GM18517 (cell line): ENCODE results near the gene PCED1B.
"Not testable (repeated sequence)": the region's sequence is repeated elsewhere in the genome, so short reads cannot be mapped to it uniquely, and the experiment has no call there.

Experiments
- ATAC-seq: cut with Tn5 transposase; IDR thresholded peaks from one replicate; pipeline ENCODE4 v1.9.1; 2021; ENCODE audit warnings: mild to moderate bottlenecking, moderate library complexity; ENCODE audit not compliant: unreplicated experiment

The PCED1B gene

DNA sequence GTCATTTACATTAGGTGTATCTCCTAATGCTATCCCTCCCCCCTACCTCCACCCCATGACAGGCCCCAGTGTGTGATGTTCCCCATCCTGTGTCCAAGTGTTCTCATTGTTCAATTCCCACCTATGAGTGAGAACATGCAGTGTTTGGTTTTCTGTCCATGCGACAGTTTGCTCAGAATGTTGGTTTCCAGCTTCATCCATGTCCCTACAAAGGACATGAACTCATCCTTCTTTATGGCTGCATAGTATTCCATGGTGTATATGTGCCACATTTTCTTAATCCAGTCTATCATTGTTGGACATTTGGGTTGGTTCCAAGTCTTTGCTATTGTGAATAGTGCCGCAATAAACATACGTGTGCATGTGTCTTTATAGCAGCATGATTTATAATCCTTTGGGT is 37.9 kb downstream of the PCED1B start:
- not testable (repeated sequence) for ATAC-seq

GRCh38 chr12:47120736-47121135 is 41.3 kb downstream of the PCED1B start:
- ATAC-seq: no peak

DNA sequence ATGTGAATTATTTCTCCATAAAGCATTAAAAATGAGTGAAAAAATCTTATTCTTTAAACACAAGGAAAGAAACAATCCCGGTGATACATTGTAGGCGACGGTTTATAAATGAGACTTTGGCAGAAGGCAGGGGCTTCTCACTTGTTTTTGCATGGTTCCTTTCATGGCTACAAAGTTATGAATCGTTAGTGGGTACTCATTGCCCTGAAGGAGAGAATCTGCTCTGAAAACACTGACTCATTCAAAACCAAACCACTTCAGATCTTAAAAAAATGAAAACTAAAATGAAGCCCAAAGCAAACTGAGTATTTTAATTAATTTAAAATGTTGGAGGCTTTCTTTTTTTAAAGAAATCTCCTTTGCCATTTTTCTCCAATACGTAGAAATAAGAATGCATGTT is 41.7 kb downstream of the PCED1B start:
- ATAC-seq: no peak

DNA sequence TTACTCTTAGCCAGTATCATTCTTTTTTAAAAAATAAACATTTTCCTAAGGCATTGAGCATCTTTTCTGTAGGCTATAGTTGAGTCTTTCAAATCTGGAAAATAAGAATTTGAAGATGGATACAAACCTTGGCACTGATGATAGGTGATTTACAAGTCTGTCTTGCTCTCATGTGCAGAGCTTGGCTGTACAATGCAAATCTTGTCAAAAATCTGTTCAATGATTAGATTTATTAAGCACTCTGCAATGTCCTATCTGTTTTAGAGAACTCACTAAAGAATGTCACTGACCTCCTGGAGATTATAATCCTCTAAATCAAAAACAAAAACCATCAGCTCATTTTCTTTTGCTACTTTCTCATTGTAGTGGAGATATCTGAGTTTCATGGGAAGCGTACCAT is 43.2 kb downstream of the PCED1B start:
- ATAC-seq: no peak

DNA sequence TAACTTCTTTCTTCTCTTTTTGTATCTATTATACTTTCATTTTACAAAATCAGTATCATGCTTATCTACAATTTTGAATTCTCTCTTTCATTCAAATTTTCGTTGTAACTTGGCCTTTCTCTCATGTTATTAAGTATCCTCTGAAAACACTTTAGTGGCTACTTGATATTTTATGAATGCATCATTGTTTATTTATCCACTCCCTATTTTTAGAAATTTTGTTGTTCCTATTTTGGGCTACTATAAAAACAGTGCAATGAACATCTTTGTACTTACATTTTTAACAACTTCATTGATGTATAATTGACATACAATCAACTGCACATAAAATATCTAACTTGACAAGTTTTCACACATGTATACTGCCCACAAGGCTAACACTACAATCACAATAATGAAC is 44.3 kb downstream of the PCED1B start:
- no peak for ATAC-seq

- ATAC-seq: no peak
Measured at GRCh38 chr12:47124451-47124850, 45.0 kb downstream of the PCED1B start.

GRCh38 chr12:47126246-47126645 is 46.8 kb downstream of the PCED1B start:
- ATAC-seq: no peak

GRCh38 chr12:47131011-47131410 is 51.6 kb downstream of the PCED1B start:
- no peak for ATAC-seq

DNA sequence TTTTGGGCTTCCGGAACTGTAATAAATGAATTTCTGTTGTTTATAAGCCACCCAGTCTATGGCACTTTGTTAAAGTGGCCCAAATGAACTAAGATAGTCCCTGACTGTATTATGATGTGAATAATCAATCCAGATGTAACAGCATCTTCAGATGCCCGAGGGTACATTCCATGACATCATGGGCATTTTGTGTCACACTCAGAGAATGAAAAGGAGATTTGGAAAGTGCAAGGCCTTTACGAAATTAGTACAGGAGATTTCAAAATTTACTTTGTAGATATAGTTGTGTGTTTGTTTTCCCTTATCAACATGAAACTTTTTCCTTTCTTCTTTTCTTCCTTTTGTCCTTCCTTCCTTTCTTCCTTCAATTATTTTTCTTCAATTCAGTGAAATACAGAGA is 54.6 kb downstream of the PCED1B start:
- no peak for ATAC-seq

DNA sequence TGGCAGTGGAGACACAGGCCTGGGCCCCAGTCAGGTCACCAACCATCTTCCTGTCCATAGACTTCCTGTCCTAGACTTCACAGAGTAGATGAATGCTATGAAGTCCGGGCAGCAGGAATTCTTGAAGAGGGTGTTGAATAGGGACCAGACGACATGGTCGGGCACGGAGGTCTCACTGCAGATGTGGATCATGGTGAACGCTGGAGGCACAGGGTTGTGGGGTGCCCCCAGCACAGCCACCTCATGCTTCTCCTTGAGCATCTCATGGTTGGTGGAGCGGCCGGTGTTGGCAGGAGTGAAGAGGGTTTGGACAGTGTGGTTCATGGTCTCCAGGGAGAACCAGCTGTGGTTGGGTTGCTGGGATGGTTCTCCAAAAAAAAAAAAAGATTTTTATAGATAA is 56.2 kb downstream of the PCED1B start:
- no peak for ATAC-seq

- ATAC-seq: no peak
Measured at GRCh38 chr12:47139000-47139681, 59.7 kb downstream of the PCED1B start.

- ATAC-seq: no peak
Measured at GRCh38 chr12:47141459-47141858, 62.0 kb downstream of the PCED1B start.

DNA sequence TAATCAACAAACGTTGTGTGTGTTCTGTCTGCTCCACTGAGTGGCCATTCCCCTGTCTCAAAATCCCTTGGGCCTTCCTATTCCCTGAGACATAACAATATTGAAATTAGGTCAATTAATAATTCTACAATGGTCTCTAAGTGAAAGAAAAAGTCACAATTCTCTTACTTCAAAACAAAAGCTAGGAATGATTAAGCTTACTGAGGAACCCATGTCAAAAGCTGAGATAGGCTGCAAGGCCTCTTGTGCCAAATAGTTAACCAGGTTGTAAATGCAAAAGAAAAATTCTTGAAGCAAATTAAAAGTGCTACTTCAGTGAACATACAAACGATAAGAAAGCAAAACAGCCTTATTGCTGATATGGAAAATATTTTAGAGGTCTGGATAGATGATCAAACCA is 65.3 kb downstream of the PCED1B start:
- no peak for ATAC-seq

DNA sequence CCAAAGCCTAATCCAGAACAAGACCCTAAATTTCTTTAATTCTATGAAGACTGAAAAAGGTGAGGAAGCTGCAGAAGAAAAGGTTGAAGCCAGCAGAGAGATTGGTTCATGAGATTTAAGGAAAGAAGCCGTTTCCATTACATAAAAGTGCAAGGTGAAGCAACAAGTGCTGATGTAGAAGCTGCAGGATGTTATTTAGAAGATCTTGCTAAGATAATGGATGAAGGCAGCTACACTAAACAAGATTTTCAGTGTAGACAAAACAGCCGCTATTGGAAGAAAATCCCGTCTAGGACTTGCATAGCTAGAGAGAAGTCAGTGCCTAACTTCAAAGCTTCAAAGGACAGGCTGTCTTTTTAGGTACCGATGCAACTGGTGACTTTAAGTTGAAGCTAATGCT is 65.8 kb downstream of the PCED1B start:
- no peak for ATAC-seq

- ATAC-seq: no peak
Measured at GRCh38 chr12:47147739-47148138, 68.3 kb downstream of the PCED1B start.

DNA sequence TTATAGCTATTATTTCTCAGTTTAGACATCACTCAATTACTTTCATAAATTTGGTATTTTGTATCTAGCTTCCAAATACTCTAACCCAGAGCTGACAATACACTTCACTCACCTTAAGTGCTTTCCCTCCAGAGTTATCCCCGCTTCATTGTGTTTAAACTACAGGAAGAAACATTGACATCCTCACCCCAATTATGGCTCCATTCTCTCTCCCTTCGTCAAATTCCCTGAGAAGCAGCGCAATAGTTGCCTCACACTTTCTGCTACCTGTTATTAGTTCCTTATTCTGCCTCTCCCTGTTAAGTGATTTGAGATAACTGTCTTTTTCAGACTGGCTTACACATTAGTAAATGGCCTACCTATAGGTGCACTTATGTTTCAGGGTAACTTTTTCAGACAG is 69.7 kb downstream of the PCED1B start:
- ATAC-seq: no peak

GRCh38 chr12:47152095-47152494 is 72.7 kb downstream of the PCED1B start:
- ATAC-seq: no peak

- no peak for ATAC-seq
Measured at GRCh38 chr12:47155457-47156166, 76.2 kb downstream of the PCED1B start.

- ATAC-seq: no peak
Measured at GRCh38 chr12:47156167-47156736, 76.8 kb downstream of the PCED1B start.

DNA sequence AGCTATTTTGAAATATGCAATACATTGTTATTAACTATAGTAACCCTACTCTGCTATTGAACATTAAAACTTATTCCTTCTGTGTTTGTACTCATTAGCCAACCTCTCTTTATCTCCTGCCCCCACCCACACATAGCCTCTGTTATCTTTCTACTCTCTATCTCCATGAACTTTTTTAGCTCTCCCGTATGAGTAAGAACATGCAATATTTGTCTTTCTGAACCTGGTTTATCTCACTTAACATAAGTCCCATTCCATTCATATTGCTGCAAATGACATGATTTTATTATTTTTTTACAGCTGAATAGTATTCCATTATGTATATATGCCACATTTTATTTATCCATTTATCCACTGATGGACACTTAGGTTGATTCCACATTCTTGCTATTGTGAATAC is 79.4 kb downstream of the PCED1B start:
- ATAC-seq: no peak

- no peak for ATAC-seq
Measured at GRCh38 chr12:47159348-47159747, 79.9 kb downstream of the PCED1B start.
